GM23338 (cell line): Measurements from ENCODE around the gene PLXND1.

Experiments
- EZH2 ChIP-seq: fragments of 200-600 bp; sonication (generic); IDR thresholded peaks from one replicate; pipeline ENCODE4 v1.8.0; 2017; ENCODE audit warnings: antibody characterized with exemption, mild to moderate bottlenecking, low read depth; ENCODE audit not compliant: unreplicated experiment
- EZH2phosphoT487 ChIP-seq: fragments of 200-600 bp; sonication (generic); IDR thresholded peaks from one replicate; pipeline ENCODE4 v1.8.1; 2018; ENCODE audit warnings: antibody characterized with exemption; ENCODE audit not compliant: unreplicated experiment
- JUNB ChIP-seq: IDR thresholded peaks from one replicate; pipeline ENCODE4 v1.6.1; 2016; ENCODE audit warnings: antibody characterized with exemption; ENCODE audit not compliant: unreplicated experiment
- NANOG ChIP-seq: IDR thresholded peaks from 2 replicates; pipeline ENCODE4 v1.6.1; 2016; ENCODE audit warnings: antibody characterized with exemption, borderline replicate concordance
- POLR2AphosphoS5 ChIP-seq: IDR thresholded peaks from 2 replicates; pipeline ENCODE4 v1.6.1; 2016; ENCODE audit warnings: antibody characterized with exemption, low read depth
- ZNF331 ChIP-seq: fragments of 250-450 bp; sonication (Bioruptor Pico); IDR thresholded peaks from 2 replicates; pipeline ENCODE4 v1.5.0; 2020; ENCODE audit warnings: low read depth, mild to moderate bottlenecking, moderate library complexity
- TF ChIP-seq, protein P1 (sequence below), 2 experiments: fragments of 200-600 bp in 1 of 2; sonication (generic) in 1 of 2; conservative IDR thresholded peaks; 2 replicates each; pipeline versions ENCODE4 v1.5.1 to v1.6.1; 2016 to 2017; ENCODE audit warnings: antibody characterized with exemption in 2 of 2, low read depth in 2 of 2, mild to moderate bottlenecking in 2 of 2, moderate library complexity in 1 of 2
- TF ChIP-seq, protein P2 (sequence below): IDR thresholded peaks from one replicate; pipeline ENCODE4 v1.6.1; 2018; ENCODE audit warnings: antibody characterized with exemption; ENCODE audit not compliant: unreplicated experiment

DNA sequence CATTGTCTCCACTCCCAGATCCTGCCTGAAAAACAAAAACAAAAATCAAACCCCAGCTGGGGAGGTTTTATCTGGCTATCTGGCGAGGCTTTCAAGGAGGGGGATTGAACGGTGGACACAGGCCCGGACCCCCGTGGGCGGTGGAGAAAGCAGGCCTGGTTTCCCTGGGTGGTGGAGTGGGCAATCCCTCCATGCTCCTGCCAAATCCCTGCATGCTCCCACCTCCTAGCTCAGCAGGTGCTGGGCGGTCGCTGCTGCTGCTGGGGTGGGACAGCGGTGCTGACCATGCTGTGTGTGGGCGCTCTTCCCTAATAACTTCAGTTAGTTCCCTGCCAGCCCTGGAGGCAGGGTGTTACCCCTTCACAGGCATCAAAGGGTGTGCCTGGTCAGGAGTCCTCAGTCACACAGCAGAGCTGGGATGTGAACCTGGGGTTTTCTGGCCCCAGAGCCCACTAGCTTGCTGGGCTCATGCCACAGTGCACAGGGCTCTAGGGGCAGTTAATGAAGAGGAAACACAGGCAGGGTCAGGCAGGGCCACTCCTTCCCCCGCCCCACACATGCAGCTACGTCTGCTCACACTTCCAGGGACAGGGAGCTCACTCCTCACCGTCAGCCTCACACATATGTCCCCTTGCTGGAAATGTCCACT, 15.9 kb upstream of the PLXND1 start:
- TF ChIP-seq EZH2 (no peak), JUNB (no peak), POLR2AphosphoS5 (no peak), EZH2phosphoT487 (no peak), NANOG (no peak), ZNF331 (CRISPR knock-in tag) (no peak)
- TF ChIP-seq, protein P1, sequence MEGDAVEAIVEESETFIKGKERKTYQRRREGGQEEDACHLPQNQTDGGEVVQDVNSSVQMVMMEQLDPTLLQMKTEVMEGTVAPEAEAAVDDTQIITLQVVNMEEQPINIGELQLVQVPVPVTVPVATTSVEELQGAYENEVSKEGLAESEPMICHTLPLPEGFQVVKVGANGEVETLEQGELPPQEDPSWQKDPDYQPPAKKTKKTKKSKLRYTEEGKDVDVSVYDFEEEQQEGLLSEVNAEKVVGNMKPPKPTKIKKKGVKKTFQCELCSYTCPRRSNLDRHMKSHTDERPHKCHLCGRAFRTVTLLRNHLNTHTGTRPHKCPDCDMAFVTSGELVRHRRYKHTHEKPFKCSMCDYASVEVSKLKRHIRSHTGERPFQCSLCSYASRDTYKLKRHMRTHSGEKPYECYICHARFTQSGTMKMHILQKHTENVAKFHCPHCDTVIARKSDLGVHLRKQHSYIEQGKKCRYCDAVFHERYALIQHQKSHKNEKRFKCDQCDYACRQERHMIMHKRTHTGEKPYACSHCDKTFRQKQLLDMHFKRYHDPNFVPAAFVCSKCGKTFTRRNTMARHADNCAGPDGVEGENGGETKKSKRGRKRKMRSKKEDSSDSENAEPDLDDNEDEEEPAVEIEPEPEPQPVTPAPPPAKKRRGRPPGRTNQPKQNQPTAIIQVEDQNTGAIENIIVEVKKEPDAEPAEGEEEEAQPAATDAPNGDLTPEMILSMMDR (conservative IDR thresholded peaks at IDR 0.05; ENCODE audit: low read depth in 2 of 2): no peak
- TF ChIP-seq, protein P2, sequence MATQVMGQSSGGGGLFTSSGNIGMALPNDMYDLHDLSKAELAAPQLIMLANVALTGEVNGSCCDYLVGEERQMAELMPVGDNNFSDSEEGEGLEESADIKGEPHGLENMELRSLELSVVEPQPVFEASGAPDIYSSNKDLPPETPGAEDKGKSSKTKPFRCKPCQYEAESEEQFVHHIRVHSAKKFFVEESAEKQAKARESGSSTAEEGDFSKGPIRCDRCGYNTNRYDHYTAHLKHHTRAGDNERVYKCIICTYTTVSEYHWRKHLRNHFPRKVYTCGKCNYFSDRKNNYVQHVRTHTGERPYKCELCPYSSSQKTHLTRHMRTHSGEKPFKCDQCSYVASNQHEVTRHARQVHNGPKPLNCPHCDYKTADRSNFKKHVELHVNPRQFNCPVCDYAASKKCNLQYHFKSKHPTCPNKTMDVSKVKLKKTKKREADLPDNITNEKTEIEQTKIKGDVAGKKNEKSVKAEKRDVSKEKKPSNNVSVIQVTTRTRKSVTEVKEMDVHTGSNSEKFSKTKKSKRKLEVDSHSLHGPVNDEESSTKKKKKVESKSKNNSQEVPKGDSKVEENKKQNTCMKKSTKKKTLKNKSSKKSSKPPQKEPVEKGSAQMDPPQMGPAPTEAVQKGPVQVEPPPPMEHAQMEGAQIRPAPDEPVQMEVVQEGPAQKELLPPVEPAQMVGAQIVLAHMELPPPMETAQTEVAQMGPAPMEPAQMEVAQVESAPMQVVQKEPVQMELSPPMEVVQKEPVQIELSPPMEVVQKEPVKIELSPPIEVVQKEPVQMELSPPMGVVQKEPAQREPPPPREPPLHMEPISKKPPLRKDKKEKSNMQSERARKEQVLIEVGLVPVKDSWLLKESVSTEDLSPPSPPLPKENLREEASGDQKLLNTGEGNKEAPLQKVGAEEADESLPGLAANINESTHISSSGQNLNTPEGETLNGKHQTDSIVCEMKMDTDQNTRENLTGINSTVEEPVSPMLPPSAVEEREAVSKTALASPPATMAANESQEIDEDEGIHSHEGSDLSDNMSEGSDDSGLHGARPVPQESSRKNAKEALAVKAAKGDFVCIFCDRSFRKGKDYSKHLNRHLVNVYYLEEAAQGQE: no peak
